GM18505 (cell line): ENCODE measurements around the gene CD84.
"Not testable (repeated sequence)": the region's sequence is repeated elsewhere in the genome, so short reads cannot be mapped to it uniquely, and the experiment has no call there.

Experiments
- ATAC-seq: cut with Tn5 transposase; IDR thresholded peaks from one replicate; pipeline ENCODE4 v1.9.1; 2021; ENCODE audit not compliant: unreplicated experiment
- POLR2A ChIP-seq: IDR thresholded peaks from 4 replicates; pipeline ENCODE4 v1.6.1; 2011; ENCODE audit warnings: borderline replicate concordance; ENCODE audit not compliant: insufficient read depth, insufficient read length; ENCODE audit errors: extremely low read depth

The CD84 gene

DNA sequence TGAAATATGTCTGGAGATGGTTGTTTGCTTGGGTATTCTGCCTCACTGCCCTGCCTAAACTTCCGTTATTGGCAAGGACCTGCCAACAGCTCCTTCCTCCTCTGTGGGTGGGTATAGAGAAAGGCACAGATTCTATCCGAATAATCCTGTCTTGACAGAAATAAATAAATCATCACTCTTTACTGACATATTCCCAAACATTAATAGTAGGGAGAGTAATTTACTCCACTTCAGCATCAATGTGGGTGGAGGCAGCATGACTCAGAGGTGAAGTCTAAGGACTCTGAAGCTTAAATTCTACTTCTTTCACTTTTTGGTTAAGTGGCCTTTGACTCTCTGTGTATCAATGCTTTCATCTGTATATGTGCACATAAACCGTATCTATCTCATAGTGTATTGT lies 2.9 kb downstream of the CD84 start:
- no peak for TF ChIP-seq POLR2A
- no peak for ATAC-seq

DNA sequence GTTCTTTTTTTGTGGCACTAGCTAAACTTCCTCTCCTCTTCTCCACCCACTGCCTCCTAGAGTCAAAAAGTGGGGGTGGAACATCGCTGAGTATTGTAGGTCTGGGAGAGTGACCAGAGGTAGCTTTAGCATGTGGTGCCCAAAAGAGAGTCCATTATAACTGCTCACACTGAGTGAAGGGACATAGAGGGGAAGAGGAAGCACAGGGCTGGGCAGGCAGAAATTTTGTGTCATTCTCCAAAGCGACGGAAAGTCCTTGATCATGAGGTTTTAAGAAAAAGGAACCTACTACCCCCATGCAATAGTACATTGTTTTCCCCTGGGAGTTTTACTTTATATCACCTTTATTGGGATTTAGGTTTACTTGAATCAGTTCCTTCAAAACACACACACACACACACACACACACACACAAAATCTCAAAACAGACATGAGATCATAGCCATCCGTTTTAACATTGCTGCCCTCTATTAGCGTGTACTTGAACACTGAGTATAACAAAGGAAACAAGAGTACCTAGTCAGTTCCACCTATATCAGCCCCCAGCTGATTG lies 4.1 kb downstream of the CD84 start:
- ATAC-seq = no peak
- TF ChIP-seq POLR2A = no peak

DNA sequence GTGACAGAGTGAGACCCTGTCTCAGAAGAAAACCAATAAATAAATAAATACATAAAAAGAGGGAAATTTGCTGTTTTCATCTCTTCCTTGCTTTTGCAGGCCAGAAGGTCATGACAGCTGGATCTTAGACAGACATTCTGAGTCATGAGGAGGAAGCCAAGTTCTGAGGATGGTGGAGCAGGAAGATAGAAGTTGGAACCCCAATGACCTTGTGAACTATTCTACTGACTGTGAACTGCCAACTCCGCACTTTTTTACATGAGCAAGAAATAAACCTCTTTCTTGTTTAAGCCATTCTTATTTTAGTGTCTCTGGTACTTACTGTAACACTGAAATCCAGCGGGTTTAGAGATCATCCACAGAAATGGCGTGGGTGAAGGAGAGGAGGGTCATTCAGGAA lies 8.5 kb downstream of the CD84 start:
- no peak for TF ChIP-seq POLR2A
- ATAC-seq = no peak

DNA sequence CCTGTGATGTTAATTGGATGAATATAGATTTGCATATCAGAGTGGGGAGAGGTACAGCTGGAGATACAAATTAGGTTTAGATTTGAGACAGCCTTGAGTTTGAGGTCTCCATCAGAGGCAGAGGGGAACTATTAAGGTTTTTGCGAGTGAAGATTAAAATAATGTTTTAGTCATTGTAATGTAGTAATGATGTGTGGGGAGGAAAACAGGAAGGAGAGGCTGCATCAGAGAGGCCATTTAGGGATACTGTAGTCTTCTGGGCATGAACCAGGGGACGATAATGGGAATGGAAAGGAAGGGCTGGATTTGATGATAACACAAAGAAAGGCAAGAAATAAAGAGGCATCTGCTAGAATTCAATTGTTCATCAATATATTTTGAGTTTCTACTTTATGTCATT lies 9.5 kb downstream of the CD84 start:
- ATAC-seq = no peak
- no peak for TF ChIP-seq POLR2A

DNA sequence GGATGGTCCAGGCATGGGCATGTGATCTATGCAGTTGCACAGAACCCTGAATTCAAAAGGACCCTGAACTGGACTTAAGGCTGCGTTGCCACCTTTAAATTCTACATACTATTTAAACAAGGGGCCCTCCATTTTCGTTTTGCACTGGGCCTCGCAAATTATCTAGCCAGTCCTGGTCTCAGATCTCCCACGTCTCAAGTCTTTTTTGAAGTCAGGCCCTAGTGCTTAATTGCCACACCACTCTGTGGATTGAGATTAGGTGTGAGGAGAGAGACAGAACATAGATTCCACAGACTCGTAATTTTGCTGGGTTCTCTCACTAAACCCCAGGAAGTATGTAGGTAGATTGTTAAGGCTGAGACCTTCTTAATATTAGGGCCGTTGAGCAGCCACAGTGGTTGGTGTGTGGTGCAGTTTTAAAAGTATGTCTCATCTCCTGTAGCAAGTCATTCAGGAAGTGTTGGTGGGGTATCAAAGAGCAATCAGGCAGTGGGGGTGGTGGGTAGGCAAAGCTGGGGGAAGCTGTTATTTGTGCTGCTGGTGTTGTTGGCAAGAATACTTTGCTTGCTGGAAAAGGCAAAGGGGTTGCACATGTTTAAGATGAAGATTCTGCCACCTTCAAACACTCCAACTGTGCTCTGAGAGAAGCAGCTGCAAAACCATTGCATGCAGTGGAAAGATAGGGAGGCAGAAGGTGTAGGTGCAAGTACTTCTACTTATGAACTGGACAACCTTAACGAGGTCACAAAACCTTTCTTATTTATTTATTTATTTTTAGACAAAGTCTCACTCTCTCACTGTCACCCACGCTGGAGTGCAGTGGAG lies 11.2 kb downstream of the CD84 start:
- ATAC-seq = no peak
- TF ChIP-seq POLR2A = no peak

DNA sequence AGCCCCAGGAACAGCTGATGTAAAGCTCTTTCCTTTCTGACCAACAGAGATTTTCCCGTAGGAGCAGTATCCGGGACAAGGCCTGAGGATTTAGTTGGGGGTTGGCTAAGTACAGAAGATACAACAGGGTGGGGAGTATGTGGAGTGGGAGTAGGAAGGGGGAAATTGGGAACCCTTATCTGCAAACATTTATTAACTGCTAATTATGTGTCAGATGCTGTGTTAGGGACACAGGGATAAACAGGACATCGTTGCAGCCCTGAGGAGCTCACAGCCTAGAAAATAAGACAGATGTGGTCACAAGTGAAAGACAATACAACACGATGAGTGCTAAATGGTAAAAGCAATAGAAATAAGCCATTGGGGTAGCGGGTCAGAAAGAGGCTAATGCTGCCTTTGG lies 12.0 kb downstream of the CD84 start:
- no peak for ATAC-seq
- TF ChIP-seq POLR2A = no peak

DNA sequence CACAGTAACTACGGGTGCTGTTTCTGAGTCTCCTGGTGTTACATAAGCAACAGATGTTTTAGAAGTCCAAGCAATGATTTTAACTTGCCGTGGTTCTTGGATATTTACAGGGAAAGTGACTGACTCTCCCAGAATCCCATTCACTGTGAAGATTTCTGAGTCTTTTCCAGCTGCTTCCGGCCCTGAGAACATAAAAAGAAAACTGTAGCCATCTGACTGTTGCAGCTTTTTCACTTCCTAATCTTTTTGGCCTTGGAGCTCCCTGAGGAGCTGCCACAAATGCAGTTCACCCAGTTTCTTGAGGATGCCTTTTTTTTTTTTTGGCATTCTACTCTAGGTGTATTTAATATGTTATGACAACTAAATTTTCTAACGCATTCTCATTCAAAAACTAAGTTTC lies 13.7 kb downstream of the CD84 start:
- ATAC-seq = no peak
- no peak for TF ChIP-seq POLR2A

DNA sequence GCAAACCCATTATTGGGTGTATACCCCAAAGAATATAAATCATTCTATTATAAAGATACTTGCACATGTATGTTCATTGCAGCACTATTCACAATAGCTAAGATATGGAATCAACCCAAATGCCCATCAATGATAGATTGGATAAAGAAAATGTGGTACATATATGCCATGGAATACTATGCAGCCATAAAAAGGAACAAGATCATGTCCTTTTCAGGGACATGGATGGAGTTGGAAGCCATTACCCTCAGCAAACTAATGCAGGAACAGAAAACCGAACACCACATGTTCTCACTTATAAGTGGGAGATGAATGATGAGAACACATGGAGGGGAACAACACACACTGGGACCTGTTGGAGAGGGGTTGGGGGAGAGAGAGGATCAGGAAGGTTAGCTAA lies 16.1 kb downstream of the CD84 start:
- not testable (repeated sequence) for ATAC-seq

DNA sequence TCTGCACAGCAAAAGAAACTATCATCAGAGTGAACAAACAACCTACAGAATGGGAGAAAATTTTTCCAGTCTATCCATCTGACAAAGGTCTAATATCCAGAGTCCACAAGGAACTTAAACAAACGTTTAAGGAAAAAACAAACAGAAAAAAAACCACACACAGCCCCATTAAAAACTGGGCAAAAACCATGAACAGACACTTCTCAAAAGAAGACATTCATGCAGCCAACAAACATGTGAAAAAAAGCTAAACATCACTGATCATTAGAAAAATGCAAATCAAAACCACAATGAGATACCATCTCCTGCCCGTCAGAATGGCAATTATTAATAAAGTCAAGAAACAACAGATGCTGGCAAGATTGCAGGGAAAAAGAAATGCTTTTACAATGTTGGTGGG lies 16.6 kb downstream of the CD84 start:
- not testable (repeated sequence) for ATAC-seq

DNA sequence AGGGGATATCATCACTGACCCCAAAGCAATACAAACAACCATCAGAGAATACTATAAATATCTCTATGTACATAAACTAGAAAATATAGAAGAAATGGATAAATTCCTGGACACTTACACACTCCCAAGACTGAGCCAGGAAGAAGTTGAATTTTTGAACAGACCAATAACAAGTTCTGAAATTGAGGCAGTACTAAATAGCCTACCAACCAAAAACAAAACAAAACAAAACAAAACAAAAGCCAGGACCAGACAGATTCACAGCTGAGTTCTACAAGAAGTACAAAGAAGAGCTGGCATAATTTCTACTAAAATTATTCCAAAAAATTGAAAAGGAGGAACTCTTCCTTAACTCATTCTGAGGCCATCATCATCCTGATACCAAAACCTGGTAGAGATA lies 18.5 kb downstream of the CD84 start:
- TF ChIP-seq POLR2A = no peak
- no peak for ATAC-seq

DNA sequence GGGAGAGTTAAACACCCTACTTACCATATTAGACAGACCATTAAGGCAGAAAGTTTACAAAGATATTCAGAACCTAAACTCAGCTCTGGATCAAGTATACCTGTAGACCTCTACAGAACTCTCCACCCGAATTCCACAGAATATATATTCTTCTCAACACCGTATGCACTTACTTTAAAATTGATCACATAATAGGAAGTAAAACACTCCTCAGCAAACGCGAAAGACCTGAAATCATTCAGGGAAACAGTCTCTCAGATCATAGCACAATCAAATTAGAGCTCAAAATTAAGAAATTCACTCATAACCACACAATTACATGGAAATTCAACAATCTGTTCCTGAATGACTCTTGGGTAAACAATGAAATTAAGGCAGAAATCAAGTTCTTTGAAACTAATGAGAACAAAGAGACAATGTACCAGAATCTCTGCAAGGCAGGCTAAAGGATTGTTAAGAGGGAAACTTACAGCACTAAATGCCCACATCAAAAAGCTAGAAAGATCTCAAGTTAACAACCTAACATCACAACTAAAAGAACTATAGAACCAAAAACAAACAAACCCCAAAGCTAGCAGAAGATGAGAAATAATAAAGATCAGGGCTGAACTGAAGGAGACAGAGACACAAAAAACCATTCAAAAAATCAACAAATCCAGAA lies 19.1 kb downstream of the CD84 start:
- ATAC-seq = no peak
- TF ChIP-seq POLR2A = no peak

DNA sequence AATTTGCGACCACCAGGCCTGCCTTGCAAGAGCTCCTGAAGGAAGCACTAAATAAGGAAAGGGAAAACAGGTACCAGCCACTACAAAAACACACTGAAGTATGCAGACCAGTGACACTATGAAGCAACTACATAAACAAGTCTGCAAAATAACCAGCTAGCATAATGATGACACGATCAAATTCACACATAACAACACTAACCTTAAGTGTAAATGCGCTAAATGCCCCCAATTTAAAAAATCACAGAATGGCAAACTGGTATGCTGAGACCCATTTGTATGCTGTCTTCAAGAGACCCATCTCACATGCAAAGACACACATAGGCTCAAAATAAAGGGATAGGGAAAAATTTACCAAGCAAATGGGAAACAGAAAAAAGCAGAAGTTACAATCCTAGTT lies 19.9 kb downstream of the CD84 start:
- ATAC-seq = not testable (repeated sequence)

DNA sequence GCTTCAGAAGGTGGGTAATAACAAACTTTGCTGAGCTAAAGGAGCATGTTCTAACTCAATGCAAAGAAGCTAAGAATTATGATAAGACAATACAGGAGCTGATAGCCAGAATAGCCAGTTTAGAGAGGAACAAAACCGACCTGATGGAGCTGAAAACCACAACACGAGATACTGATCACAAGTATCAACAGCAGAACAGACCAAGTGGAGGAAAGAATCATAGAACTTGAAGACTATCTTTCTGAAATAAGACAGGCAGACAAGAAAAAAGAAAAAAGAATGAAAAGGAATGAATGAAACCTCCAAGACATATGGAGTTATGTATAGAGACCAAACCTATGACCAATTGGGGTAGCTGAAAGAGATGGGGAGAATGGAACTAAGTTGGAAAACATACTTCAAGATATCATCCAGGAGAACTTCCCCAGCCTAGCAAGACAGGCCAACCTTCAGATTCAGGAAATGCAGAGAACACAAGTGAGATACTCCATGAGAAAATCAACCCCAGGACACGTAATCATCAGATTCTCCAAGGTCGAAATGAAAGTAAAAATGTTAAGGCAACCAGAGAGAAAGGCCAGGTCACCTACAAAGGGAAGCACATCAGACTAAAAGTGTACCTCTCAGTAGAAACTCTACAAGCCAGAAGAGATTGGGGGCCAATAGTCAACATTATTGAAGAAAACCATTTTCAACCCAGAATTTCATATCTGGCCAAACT lies 20.5 kb downstream of the CD84 start:
- ATAC-seq = no peak
- TF ChIP-seq POLR2A = no peak

DNA sequence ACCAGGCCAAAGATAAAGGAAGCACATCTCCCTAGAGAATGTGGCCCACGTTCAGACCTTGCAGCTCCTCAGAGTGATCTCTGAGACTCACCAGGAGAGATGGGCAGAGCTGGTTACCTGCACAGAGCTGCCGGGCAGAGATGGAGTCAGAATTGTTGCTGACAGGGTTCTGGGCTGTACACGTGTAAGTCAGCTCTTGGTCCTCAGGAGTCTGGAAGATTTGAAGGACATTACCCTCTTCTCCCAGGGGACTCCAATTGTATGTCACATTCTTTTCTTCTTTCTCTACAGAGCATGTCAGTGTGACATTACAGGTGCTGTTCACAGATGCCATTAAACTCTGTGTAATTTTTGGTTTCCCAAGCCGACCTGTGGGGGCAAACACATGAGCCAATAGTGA lies 25.5 kb downstream of the CD84 start:
- no peak for ATAC-seq
- TF ChIP-seq POLR2A = no peak
